PFSK-1 (cell line): Measurements from ENCODE around the gene FIG4.

Source experiments
- POLR2AphosphoS5 ChIP-seq: IDR thresholded peaks from 2 replicates; pipeline ENCODE4 v1.6.1; 2012; ENCODE audit warnings: low read depth, mild to moderate bottlenecking, control low read depth, low read length, moderate library complexity
- REST ChIP-seq, 2 experiments: IDR thresholded peaks; 2 replicates each; pipeline versions ENCODE4 v1.6.1 to v1.8.0; 2011 to 2012; ENCODE audit warnings: low read depth in 2 of 2, low read length in 2 of 2, control low read depth in 1 of 2, inconsistent platforms in 1 of 2, mild to moderate bottlenecking in 1 of 2, moderate library complexity in 1 of 2; ENCODE audit not compliant: insufficient read depth in 1 of 2
- SIN3A ChIP-seq: IDR thresholded peaks from 2 replicates; pipeline ENCODE4 v1.6.1; 2012; ENCODE audit warnings: mild to moderate bottlenecking, low read length, moderate library complexity, borderline replicate concordance; ENCODE audit not compliant: insufficient read depth
- TAF1 ChIP-seq: IDR thresholded peaks from 2 replicates; pipeline ENCODE4 v1.6.1; 2012; ENCODE audit warnings: low read length, control low read depth, borderline replicate concordance; ENCODE audit not compliant: insufficient read depth

GRCh38 chr6:109800771-109801170, 109.7 kb downstream of the FIG4 start:
- TF ChIP-seq POLR2AphosphoS5: no peak
- TF ChIP-seq REST (IDR thresholded peaks at IDR 0.05; ENCODE audit: insufficient read depth in 1 of 2, low read depth in 2 of 2, low read length in 2 of 2): no peak
- no peak for TF ChIP-seq TAF1
- TF ChIP-seq SIN3A: no peak
